Measurements from ENCODE around the gene NXPE4.
"Not testable (repeated sequence)": the region's sequence is repeated elsewhere in the genome, so short reads cannot be mapped to it uniquely, and the experiment has no call there.

The NXPE4 gene

GRCh38 chr11:114610984-114611944 is 15.7 kb upstream of the NXPE4 start:
- DNase-seq (ENCODE audit: insufficient read length, low spot score): no peak
- FAIRE-seq: peak; percentile 84

- peak; percentile 47 for FAIRE-seq
- no peak for DNase-seq (ENCODE audit: insufficient read length, low spot score)
Observed at GRCh38 chr11:114610550-114610949, 15.0 kb upstream of the NXPE4 start.

- no peak for DNase-seq (ENCODE audit: insufficient read length, low spot score)
Observed at GRCh38 chr11:114609429-114609828, 13.8 kb upstream of the NXPE4 start.

GRCh38 chr11:114608605-114609004 is 13.0 kb upstream of the NXPE4 start:
- not testable (repeated sequence) for DNase-seq (ENCODE audit: insufficient read length, low spot score); FAIRE-seq

More at GRCh38 chr11:114609429-114609828, 13.8 kb upstream of the NXPE4 start:
- FAIRE-seq: peak; percentile 87

- no peak for DNase-seq (ENCODE audit: insufficient read length, low spot score)
- FAIRE-seq: peak; percentile 94
Observed at GRCh38 chr11:114607753-114608459, 12.3 kb upstream of the NXPE4 start.

GRCh38 chr11:114606802-114607075 is 11.2 kb upstream of the NXPE4 start:
- not testable (repeated sequence) for FAIRE-seq; DNase-seq (ENCODE audit: insufficient read length, low spot score)

GRCh38 chr11:114606003-114606801 is 10.6 kb upstream of the NXPE4 start:
- no peak for DNase-seq (ENCODE audit: insufficient read length, low spot score)
- FAIRE-seq: peak; percentile 77

GRCh38 chr11:114605370-114605769 is 9.8 kb upstream of the NXPE4 start:
- FAIRE-seq (no peak), DNase-seq (ENCODE audit: insufficient read length, low spot score) (no peak)

- DNase-seq (ENCODE audit: insufficient read length, low spot score) (no peak), FAIRE-seq (peak; percentile 56)
Observed at GRCh38 chr11:114604886-114605285, 9.3 kb upstream of the NXPE4 start.

- peak; percentile 90 for FAIRE-seq
- DNase-seq (ENCODE audit: insufficient read length, low spot score): no peak
Observed at GRCh38 chr11:114604179-114604813, 8.7 kb upstream of the NXPE4 start.

- DNase-seq (ENCODE audit: insufficient read length, low spot score); FAIRE-seq: not testable (repeated sequence)
Observed at GRCh38 chr11:114603151-114603550, 7.6 kb upstream of the NXPE4 start.

- FAIRE-seq (no peak), DNase-seq (ENCODE audit: insufficient read length, low spot score) (no peak)
Observed at GRCh38 chr11:114598461-114598860, 2.9 kb upstream of the NXPE4 start.

GRCh38 chr11:114596175-114596919 is 761 bp upstream of the NXPE4 start:
- no peak for DNase-seq (ENCODE audit: insufficient read length, low spot score)
- FAIRE-seq: peak; percentile 40

GRCh38 chr11:114594703-114595102 is 883 bp downstream of the NXPE4 start:
- FAIRE-seq (no peak), DNase-seq (ENCODE audit: insufficient read length, low spot score) (no peak)

- DNase-seq (ENCODE audit: insufficient read length, low spot score) (no peak), FAIRE-seq (no peak)
Observed at GRCh38 chr11:114587398-114587953, 8.1 kb downstream of the NXPE4 start.

GRCh38 chr11:114586797-114587196 is 8.8 kb downstream of the NXPE4 start:
- no peak for FAIRE-seq
- DNase-seq (ENCODE audit: insufficient read length, low spot score): no peak

- FAIRE-seq (no peak), DNase-seq (ENCODE audit: insufficient read length, low spot score) (no peak)
Observed at GRCh38 chr11:114571712-114572111, 23.9 kb downstream of the NXPE4 start.

GRCh38 chr11:114569801-114570200 is 25.8 kb downstream of the NXPE4 start:
- no peak for FAIRE-seq
- no peak for DNase-seq (ENCODE audit: insufficient read length, low spot score)

- FAIRE-seq (no peak), DNase-seq (ENCODE audit: insufficient read length, low spot score) (no peak)
Observed at GRCh38 chr11:114566276-114566675, 29.3 kb downstream of the NXPE4 start.

- FAIRE-seq: no peak
- no peak for DNase-seq (ENCODE audit: insufficient read length, low spot score)
Observed at GRCh38 chr11:114564831-114565230, 30.8 kb downstream of the NXPE4 start.

All from GM19239 (cell line).